AG04449 (cell line): ENCODE results near the gene WIPF2.

Experiments
- CTCF ChIA-PET: fragments of 350-600 bp; formaldehyde crosslinking; extraction: SDS; loops from one replicate; lab custom pipeline; 2021; ENCODE audit warnings: antibody characterized with exemption; lab: Yijun Ruan, JAX
- POLR2A ChIA-PET: fragments of 400-600, 350-600 bp; formaldehyde crosslinking; extraction: SDS; loops from one replicate; lab custom pipeline; 2020; ENCODE audit warnings: antibody characterized with exemption, inconsistent platforms; lab: Yijun Ruan, JAX
- DNase-seq: peaks from one replicate; pipeline ENCODE4 v3.0.0-alpha.2; 2010; ENCODE audit warnings: low read depth, low spot score
- H3K4me3 ChIP-seq: 2 replicates; pipeline ENCODE4 v1.5.1; 2011; ENCODE audit warnings: low read depth, mild to moderate bottlenecking, control low read depth, low read length
- TF ChIP-seq, protein P1 (sequence below): IDR thresholded peaks from one replicate; pipeline ENCODE4 v1.5.1; 2011; ENCODE audit warnings: mild to moderate bottlenecking, moderate library complexity, low read length, control low read depth, inconsistent platforms; ENCODE audit not compliant: insufficient read depth; ENCODE audit errors: missing control alignments

WIPF2 gene

GRCh38 chr17:40307001-40307730 is 88.1 kb downstream of the WIPF2 start:
- no peak overlapping the region for H3K4me3 ChIP-seq
- DNase-seq = no peak
- TF ChIP-seq, protein P1, sequence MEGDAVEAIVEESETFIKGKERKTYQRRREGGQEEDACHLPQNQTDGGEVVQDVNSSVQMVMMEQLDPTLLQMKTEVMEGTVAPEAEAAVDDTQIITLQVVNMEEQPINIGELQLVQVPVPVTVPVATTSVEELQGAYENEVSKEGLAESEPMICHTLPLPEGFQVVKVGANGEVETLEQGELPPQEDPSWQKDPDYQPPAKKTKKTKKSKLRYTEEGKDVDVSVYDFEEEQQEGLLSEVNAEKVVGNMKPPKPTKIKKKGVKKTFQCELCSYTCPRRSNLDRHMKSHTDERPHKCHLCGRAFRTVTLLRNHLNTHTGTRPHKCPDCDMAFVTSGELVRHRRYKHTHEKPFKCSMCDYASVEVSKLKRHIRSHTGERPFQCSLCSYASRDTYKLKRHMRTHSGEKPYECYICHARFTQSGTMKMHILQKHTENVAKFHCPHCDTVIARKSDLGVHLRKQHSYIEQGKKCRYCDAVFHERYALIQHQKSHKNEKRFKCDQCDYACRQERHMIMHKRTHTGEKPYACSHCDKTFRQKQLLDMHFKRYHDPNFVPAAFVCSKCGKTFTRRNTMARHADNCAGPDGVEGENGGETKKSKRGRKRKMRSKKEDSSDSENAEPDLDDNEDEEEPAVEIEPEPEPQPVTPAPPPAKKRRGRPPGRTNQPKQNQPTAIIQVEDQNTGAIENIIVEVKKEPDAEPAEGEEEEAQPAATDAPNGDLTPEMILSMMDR = peak; percentile 1
- CTCF ChIA-PET = interaction anchor here (0.7 to 17.4 kb wide), 17 partner anchors 7 to 253 kb away, joined by 3 to 649 read pairs (median 5); partner anchors contain the start of gene WIPF2
- POLR2A ChIA-PET = interaction anchor here (0.6 to 5.6 kb wide), 4 partner anchors 9 to 132 kb away, joined by 3 to 35 read pairs (median 6); no protein-coding TSS in a partner anchor

GRCh38 chr17:40307740-40308239 is 88.7 kb downstream of the WIPF2 start:
- ChIA-PET POLR2A (interaction anchor here (0.6 to 5.6 kb wide), 4 partner anchors 8 to 132 kb away, joined by 3 to 35 read pairs (median 6); no protein-coding TSS in a partner anchor), CTCF (interaction anchor here (0.6 to 17.4 kb wide), 18 partner anchors 8 to 253 kb away, joined by 3 to 649 read pairs (median 5); partner anchors contain the start of gene WIPF2)
- TF ChIP-seq, protein P1 = no peak
- DNase-seq = no peak
- H3K4me3 ChIP-seq = no peak overlapping the region

DNA sequence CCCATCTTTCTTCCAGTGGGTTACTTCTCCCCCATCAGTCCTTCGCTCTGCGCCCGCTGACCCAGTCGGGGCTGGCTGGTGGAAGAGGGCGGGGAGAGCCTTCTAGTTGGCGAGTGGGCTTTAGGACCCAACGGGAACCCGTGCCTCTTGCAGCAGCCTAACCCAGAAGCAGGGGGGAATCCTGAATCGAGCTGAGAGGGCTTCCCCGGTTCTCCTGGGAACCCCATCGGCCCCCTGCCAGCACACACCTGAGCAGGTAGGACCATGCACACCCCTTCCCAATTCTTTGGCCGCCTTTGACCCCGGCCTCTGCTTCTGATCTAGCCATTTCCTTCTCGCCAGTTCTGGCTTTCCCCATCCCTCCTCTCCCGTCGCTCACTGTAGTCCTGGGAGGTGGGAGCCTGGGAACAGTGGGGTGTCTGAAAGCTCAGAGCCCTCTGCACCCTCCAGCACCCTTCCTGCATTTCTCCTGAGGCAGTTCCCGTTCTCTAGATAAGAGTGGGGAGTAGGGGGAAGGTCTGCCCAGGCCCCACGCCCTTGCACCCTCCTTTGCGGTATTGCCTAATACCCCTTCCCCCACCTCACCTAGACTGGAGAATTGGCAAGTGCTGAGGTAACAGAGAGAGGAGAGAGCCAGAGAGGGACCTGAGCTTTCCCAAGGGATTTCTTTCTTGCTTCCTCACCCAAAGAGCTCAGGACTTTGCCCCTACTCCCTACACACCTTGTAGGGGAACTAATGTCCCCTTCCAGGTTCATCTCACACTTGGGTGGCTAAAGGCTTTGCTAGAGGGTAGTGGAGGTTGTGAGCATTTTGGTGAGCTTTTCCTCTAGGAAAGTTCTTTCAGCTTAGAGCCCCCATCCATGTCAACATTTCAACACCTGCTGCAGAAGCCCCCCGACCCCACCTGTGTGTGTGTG is 90.2 kb downstream of the WIPF2 start, which contains the start of gene RARA:
TSS of gene RARA (plus strand) at position 150 of the 918 bp plus-strand sequence. CDS start 22,039 bp downstream, outside the sequence.
- peak within 1 kb of the TSS; percentile 61 for H3K4me3 ChIP-seq
- no peak for DNase-seq
- ChIA-PET POLR2A (no interaction called here), CTCF (interaction anchor here (0.8 to 17.4 kb wide), 7 partner anchors 7 to 251 kb away, joined by 3 to 649 read pairs (median 19); partner anchors contain the start of gene WIPF2)
- TF ChIP-seq, protein P1 = no peak

GRCh38 chr17:40309949-40310510 is 90.9 kb downstream of the WIPF2 start:
- POLR2A ChIA-PET = no interaction called here
- DNase-seq = no peak
- TF ChIP-seq, protein P1 = no peak
- CTCF ChIA-PET = interaction anchor here (4.0 to 17.4 kb wide), 4 partner anchors 6 to 42 kb away, joined by 19 to 649 read pairs (median 65); no protein-coding TSS in a partner anchor
- peak overlapping the region; percentile 61 for H3K4me3 ChIP-seq

DNA sequence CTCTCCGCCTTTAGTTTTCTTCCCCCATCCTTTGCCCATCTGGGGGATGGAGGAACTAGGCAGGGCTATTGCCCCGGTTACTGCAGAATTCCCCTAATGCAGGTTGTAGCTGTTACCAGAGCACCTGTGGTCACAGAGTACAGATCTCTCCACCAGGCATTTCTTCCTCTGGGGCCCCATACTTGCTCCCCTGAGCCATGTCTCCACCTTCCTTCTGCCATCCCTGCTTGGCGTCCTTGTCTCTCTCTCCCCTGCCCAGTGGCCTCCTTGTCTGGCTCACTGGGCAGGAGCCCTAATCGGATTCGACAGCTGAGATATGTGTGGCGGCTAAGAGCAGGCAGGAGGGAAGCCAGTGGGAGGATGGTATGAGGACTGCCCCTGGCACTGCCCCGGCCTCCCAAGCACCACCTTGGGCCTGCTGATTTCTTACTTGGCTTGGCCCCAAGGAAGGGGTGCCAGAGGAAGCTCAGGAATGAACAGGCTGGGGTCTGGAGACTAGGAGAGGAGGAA is 91.8 kb downstream of the WIPF2 start:
- ChIA-PET CTCF (interaction anchor here (1.0 to 17.4 kb wide), 4 partner anchors 8 to 199 kb away, joined by 3 to 649 read pairs (median 12); no protein-coding TSS in a partner anchor), POLR2A (interaction anchor here (0.9 kb wide), 1 partner anchor 12 kb away, joined by 3 read pairs; no protein-coding TSS in a partner anchor)
- H3K4me3 ChIP-seq = no peak overlapping the region
- TF ChIP-seq, protein P1 = no peak
- no peak for DNase-seq
